GM19043 (cell line): Measurements from ENCODE around the gene CDCP1.

ENCODE experiments used
- ATAC-seq: cut with Tn5 transposase; IDR thresholded peaks from one replicate; pipeline ENCODE4 v1.9.1; 2021; ENCODE audit warnings: low read depth; ENCODE audit not compliant: unreplicated experiment

CDCP1 gene

GRCh38 chr3:45140141-45140769 is 5.9 kb downstream of the CDCP1 start:
- no peak for ATAC-seq

- ATAC-seq, result no peak
Measured at GRCh38 chr3:45139372-45140140, 6.6 kb downstream of the CDCP1 start.

- no peak for ATAC-seq
Measured at GRCh38 chr3:45137656-45138181, 8.5 kb downstream of the CDCP1 start.

- no peak for ATAC-seq
Measured at GRCh38 chr3:45135959-45136358, 10.2 kb downstream of the CDCP1 start.

GRCh38 chr3:45134758-45135521 is 11.2 kb downstream of the CDCP1 start:
- no peak for ATAC-seq

- ATAC-seq, result no peak
Measured at GRCh38 chr3:45132568-45133211, 13.5 kb downstream of the CDCP1 start.

- no peak for ATAC-seq
Measured at GRCh38 chr3:45131201-45131600, 15.0 kb downstream of the CDCP1 start.

- ATAC-seq, result no peak
Measured at GRCh38 chr3:45130476-45130875, 15.7 kb downstream of the CDCP1 start.

GRCh38 chr3:45128950-45129349 is 17.2 kb downstream of the CDCP1 start:
- no peak for ATAC-seq

- no peak for ATAC-seq
Measured at GRCh38 chr3:45127130-45127822, 18.9 kb downstream of the CDCP1 start.

- no peak for ATAC-seq
Measured at GRCh38 chr3:45126730-45127129, 19.4 kb downstream of the CDCP1 start.

- ATAC-seq, result no peak
Measured at GRCh38 chr3:45125550-45126026, 20.6 kb downstream of the CDCP1 start.

GRCh38 chr3:45124956-45125355 is 21.2 kb downstream of the CDCP1 start:
- no peak for ATAC-seq

- no peak for ATAC-seq
Measured at GRCh38 chr3:45124352-45124751, 21.8 kb downstream of the CDCP1 start.

GRCh38 chr3:45123581-45124269 is 22.5 kb downstream of the CDCP1 start:
- no peak for ATAC-seq

GRCh38 chr3:45123030-45123429 is 23.1 kb downstream of the CDCP1 start:
- ATAC-seq, result peak; percentile 91

GRCh38 chr3:45120359-45121158 is 25.6 kb downstream of the CDCP1 start:
- ATAC-seq, result no peak

GRCh38 chr3:45119824-45120358 is 26.3 kb downstream of the CDCP1 start:
- no peak for ATAC-seq
